DMS 273 (cell line): ENCODE data around the gene FRA10AC1.
A peak's percentile ranks its signal among the peaks of the same experiment; 100 is the strongest.

ENCODE experiments used
- DNase-seq: peaks from one replicate; lab custom pipeline; 2025; ENCODE audit not compliant: unreplicated experiment; lab: John Stamatoyannopoulos, UW

FRA10AC1 gene

DNA sequence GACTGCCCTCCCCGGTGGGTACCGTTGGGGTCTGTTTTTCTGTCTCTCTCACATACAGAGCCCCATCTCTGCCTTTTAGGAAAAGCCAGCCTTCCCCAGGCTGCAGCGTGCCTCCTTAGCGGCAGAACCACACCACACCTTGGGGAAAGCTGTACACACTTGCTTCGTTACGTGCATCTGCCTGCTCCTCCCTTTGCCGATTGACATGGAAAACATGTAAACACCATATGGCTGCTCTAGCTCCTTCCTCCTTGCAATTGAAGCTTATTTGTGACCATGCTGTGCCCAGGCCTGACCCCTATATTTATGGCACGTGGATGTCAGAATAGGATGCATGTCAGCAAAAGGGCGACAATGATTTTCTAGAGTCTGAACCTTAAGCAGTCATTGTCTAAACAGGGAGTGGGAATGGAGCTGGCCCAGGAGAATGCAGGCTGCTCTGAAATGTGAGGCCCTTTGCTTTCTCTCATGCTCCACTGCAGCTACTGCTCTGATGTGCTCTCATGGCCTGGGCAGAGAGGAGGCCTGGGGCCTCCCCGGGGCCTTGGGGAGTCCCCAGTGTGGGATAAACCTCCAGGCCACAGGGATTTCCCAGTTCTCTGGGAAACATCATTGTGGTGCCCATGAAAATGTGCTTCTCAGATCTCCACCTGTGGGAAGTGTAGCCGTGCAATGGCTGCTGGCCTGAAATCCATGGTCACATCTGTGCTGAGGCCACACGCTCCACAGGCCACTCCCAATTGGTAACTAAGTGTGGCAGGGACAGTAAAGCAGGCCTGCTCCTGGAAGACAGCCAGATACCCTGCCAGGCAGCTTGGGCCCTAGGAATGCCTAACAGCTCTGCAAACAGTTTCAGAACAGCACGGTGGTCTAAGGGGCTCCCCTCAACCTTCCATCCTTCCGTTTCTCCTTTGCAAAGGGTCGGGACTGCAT is 71.5 kb downstream of the FRA10AC1 start:
- peak; percentile 78 for DNase-seq

DNA sequence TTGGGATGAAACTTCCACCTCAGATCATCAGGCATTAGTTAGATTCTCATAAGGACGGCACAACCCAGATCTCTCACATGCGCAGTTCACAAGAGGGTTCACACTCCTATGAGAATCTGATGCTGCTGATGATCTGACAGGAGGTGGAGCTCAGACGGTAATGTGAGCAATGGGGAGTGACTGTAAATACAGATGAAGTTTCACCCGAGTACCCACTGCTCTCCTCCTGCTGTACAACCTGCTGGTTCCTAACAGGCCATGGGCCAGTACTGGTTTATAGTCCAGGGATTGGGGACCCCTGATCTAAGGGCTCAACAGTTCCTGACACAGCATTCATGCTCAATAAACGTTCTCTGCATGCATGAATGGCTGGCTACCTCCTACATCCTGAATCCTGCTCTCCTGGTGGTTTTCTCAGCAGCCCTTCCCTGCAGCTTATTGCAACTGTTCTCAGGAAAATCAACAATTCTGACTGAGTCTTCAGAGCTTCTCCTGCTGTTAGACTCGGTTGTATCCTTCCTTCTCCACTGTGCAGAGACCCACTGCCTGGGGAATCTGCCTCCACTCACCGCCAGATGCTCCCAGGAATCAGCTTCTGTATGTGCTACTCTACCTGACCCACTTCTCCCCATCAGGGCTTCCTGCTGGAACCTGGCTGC is 72.6 kb downstream of the FRA10AC1 start:
- DNase-seq, result peak; percentile 66

DNA sequence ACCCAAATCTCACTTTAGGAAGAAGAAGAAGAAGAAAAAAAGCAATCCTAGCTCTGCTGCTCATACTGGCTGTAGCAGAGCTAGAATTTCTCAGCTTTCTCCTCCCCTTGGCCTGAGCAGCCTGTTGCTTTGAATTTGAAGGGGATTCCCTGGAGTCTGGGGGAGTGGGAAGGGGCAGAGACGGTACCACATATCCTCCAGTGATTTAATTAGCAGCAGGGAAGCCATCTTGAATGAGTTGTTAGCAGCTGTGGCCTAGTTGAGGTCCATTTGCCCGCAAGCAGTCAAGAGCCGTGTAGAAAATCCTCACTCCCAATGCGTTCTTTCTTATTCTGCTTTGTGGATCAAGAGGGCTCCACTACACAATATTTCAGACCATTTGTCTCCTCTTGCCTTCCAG is 73.5 kb downstream of the FRA10AC1 start:
- no peak for DNase-seq

DNA sequence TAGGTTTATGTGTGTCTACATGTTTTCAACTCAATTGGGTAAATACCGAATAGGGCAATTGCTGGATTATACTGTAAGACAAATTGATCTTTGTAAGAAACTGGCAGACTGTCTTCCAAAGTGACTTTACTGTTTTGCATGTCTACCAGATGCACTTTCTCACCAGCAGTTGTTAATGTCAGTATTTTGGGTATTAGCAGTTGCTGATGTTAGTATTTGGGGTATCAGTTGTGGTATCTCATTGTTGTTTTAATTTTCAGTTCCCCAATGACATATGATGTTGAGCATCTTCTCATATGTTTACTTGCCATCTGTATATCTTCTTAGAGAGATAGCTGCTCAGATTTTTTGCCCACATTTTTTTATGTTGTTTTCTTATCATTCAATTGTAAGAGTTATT is 79.5 kb downstream of the FRA10AC1 start:
- DNase-seq, result no peak

DNA sequence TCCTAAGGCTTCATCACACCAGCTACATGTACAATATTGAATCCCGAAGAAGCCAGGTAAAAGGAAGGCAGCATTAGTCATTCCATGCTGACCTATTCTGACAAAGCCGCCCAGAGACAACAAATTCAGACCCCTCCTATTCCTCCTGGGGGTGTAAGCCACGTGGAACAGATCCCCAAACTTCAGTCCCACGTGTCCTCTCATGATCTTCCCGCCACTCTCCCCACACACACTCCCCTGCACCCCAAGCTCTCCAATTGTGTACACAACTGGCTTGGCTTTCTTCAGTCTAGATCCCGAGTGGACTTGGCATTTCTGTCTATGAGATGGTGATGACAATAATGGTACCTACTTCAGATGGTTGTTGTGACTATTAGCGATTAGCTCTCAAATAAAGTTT is 81.5 kb downstream of the FRA10AC1 start:
- no peak for DNase-seq
